Activated CD4-positive, alpha-beta T cell treated with anti-CD3 and anti-CD28 coated beads for 24 hours (primary cell): ENCODE data around the gene RXRB.
"Not testable (repeated sequence)": the region's sequence is repeated elsewhere in the genome, so short reads cannot be mapped to it uniquely, and the experiment has no call there.

Source experiments
- DNase-seq, 2 donors: peaks; one replicate each; pipeline ENCODE4 v3.0.0-alpha.2; 2020; ENCODE audit warnings: low read depth in 2 of 2

RXRB gene

GRCh38 chr6:33200219-33201146, at the start of gene RXRB, which contains the start of gene SLC39A7:
Gene RXRB, minus strand, starts transcription at chr6:33200665. Its CDS starts 189 bp downstream, at chr6:33200476.
Gene SLC39A7, plus strand, starts transcription at chr6:33200867. Its CDS starts 379 bp downstream, at chr6:33201246.
- peak; percentile 97 to 98 for DNase-seq

- no peak for DNase-seq
These were observed 49.5 kb upstream of the RXRB start for GRCh38 chr6:33249732-33250630.

GRCh38 chr6:33248932-33249731, 48.7 kb upstream of the RXRB start:
- DNase-seq: peak; percentile 86 to 93

- no peak for DNase-seq
These were observed 48.1 kb upstream of the RXRB start for GRCh38 chr6:33248643-33248931.

- DNase-seq: peak; percentile 93
These were observed 47.6 kb upstream of the RXRB start for GRCh38 chr6:33247977-33248642.

- no peak for DNase-seq
These were observed 43.0 kb upstream of the RXRB start for GRCh38 chr6:33243476-33243875.

GRCh38 chr6:33241968-33242367, 41.5 kb upstream of the RXRB start:
- DNase-seq: no peak

- no peak for DNase-seq
These were observed 37.3 kb upstream of the RXRB start for GRCh38 chr6:33237741-33238140.

- DNase-seq: no peak
These were observed 36.4 kb upstream of the RXRB start for GRCh38 chr6:33236852-33237251.

- DNase-seq: no peak
These were observed 35.9 kb upstream of the RXRB start for GRCh38 chr6:33236328-33236727.

- no peak for DNase-seq
These were observed 34.8 kb upstream of the RXRB start for GRCh38 chr6:33235221-33235634.

GRCh38 chr6:33226503-33227120, 26.1 kb upstream of the RXRB start:
- DNase-seq: not testable (repeated sequence)

GRCh38 chr6:33217681-33218080, 17.2 kb upstream of the RXRB start:
- DNase-seq: no peak

GRCh38 chr6:33217246-33217645, 16.8 kb upstream of the RXRB start:
- no peak for DNase-seq

- no peak for DNase-seq
These were observed 15.7 kb upstream of the RXRB start for GRCh38 chr6:33216117-33216649.

- no peak for DNase-seq
These were observed 15.0 kb upstream of the RXRB start for GRCh38 chr6:33215271-33216116.

- DNase-seq: no peak
These were observed 13.5 kb upstream of the RXRB start for GRCh38 chr6:33213989-33214335.

GRCh38 chr6:33213166-33213988, 12.9 kb upstream of the RXRB start:
- DNase-seq: no peak

- no peak for DNase-seq
These were observed 12.3 kb upstream of the RXRB start for GRCh38 chr6:33212857-33213165.
